ENCODE measurements around the gene LUC7L.
"Not testable (repeated sequence)": the region's sequence is repeated elsewhere in the genome, so short reads cannot be mapped to it uniquely, and the experiment has no call there.

LUC7L gene

GRCh38 chr16:228151-228851, 948 bp downstream of the LUC7L start:
- DNase-seq = no peak

- DNase-seq = no peak
These were observed 9.2 kb downstream of the LUC7L start for GRCh38 chr16:220021-220420.

GRCh38 chr16:212999-213398, 16.2 kb downstream of the LUC7L start:
- no peak for DNase-seq

- not testable (repeated sequence) for DNase-seq
These were observed 17.5 kb downstream of the LUC7L start for GRCh38 chr16:211631-212180.

GRCh38 chr16:209359-209758, 19.9 kb downstream of the LUC7L start:
- DNase-seq = not testable (repeated sequence)

- not testable (repeated sequence) for DNase-seq
These were observed 25.2 kb downstream of the LUC7L start for GRCh38 chr16:204046-204445.

GRCh38 chr16:203246-203645, 26.0 kb downstream of the LUC7L start:
- no peak for DNase-seq

- peak; percentile 71 for DNase-seq
These were observed 28.9 kb downstream of the LUC7L start for GRCh38 chr16:200388-200787.

GRCh38 chr16:194516-194915, 34.7 kb downstream of the LUC7L start:
- DNase-seq = no peak

GRCh38 chr16:193441-193840, 35.8 kb downstream of the LUC7L start:
- DNase-seq = no peak

GRCh38 chr16:192686-193085, 36.6 kb downstream of the LUC7L start:
- no peak for DNase-seq

GRCh38 chr16:191831-192230, 37.4 kb downstream of the LUC7L start:
- no peak for DNase-seq

GRCh38 chr16:189604-190186, 39.6 kb downstream of the LUC7L start:
- no peak for DNase-seq

- no peak for DNase-seq
These were observed 40.6 kb downstream of the LUC7L start for GRCh38 chr16:188674-189073.

- no peak for DNase-seq
These were observed 41.9 kb downstream of the LUC7L start for GRCh38 chr16:187330-187729.

- DNase-seq = no peak
These were observed 43.6 kb downstream of the LUC7L start for GRCh38 chr16:185691-186090.

- DNase-seq = no peak
These were observed 44.0 kb downstream of the LUC7L start for GRCh38 chr16:185213-185612.

- DNase-seq = no peak
These were observed 46.2 kb downstream of the LUC7L start for GRCh38 chr16:183005-183404.

GRCh38 chr16:181565-182021, 47.7 kb downstream of the LUC7L start:
- DNase-seq = peak; percentile 4

- DNase-seq = peak; percentile 63
These were observed 48.3 kb downstream of the LUC7L start for GRCh38 chr16:180681-181564.

GRCh38 chr16:180101-180675, 49.1 kb downstream of the LUC7L start, which contains the start of gene HBQ1:
HBQ1 (plus strand) TSS chr16:180459; CDS start chr16:180487, 28 bp downstream.
- DNase-seq = peak; percentile 18

GRCh38 chr16:179211-180092, 49.8 kb downstream of the LUC7L start:
- no peak for DNase-seq
